Esophagus squamous epithelium (tissue), 4 donors: ENCODE measurements around the gene DNAJC4.

ENCODE experiments used
- CTCF ChIP-seq, 6 experiments: fragments of 450-650 bp in 4 of 6; fragments of 200-600 bp in 2 of 6; sonication (generic) in 2 of 6; IDR thresholded peaks; one replicate each; pipeline ENCODE4 v1.5.1; 2016 to 2019; ENCODE audit warnings: antibody characterized with exemption in 6 of 6, mild to moderate bottlenecking in 4 of 6, moderate library complexity in 4 of 6
- POLR2A ChIP-seq, 4 donors: fragments of 450-650 bp; IDR thresholded peaks; one replicate each; pipeline ENCODE4 v1.6.1; 2017; ENCODE audit warnings: antibody characterized with exemption in 4 of 4, mild to moderate bottlenecking in 4 of 4, moderate library complexity in 3 of 4

GRCh38 chr11:64251016-64251752, 20.8 kb downstream of the DNAJC4 start, which contains the start of gene PLCB3:
- TF ChIP-seq CTCF (IDR thresholded peaks at IDR 0.05) (peak; percentile 69 to 96 (median 90)), POLR2A (IDR thresholded peaks at IDR 0.05) (peak in 3 of 4 donors; percentile 24 to 73 (median 38))
